H4 (cell line): Measurements from ENCODE around the gene P3R3URF. TPM values are rescaled to one million over a fixed set of nuclear protein-coding genes. Genes with fewer than 3 reads are reported as not detected.

ENCODE experiments used
- DNase-seq: peaks from one replicate; pipeline ENCODE4 v3.0.0-alpha.2; 2015; ENCODE audit warnings: low spot score
- total RNA-seq: library from RNA; depleted of rRNA; stranded (reverse); fragments of >200 nt; shearing (Covaris generic); gene quantifications from 2 replicates; pipeline ENCODE4 v1.2.3, GENCODE V29; 2014; rRNA removed

P3R3URF gene
- total RNA-seq, 1 experiment from 2014 or later = not detected

DNA sequence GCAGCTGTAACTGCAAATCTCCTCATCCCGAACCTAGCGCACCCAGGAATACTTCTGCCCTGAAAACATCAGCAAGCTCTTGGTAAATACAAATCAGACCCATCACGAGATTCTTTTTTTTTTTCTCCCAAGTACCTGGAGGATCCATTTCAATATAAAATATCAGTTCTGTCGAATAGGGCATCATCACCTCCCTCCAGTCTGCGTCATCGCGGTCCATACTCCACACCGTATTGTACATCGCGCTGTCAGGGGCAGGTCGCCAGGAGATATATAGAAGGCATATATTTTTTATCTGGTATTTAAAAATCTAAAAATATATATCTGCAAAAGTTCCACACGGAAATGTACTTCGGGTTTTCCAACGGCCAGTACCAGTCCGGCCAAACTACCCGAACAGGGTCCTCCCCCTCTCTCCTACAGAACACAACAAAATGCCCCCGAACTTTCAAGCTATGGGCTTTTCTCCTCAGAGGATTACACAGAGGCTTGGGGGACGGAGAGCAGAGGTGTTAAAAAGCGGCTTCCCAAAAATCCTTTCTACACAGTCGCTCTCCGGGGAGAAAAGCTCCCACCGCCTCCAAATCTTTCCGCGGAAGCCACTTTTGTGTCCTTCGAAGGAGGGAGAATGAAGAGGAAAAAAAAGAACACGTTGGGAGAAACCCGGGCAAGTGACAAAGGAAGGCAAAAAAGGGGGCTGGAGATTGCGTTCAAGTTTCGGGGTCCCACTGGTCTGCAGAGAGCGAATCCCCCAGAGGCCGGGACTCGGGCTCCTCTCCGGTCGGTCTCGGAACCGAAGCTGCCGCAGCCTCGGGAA is 44.4 kb downstream of the P3R3URF start:
- DNase-seq = peak; percentile 49

DNA sequence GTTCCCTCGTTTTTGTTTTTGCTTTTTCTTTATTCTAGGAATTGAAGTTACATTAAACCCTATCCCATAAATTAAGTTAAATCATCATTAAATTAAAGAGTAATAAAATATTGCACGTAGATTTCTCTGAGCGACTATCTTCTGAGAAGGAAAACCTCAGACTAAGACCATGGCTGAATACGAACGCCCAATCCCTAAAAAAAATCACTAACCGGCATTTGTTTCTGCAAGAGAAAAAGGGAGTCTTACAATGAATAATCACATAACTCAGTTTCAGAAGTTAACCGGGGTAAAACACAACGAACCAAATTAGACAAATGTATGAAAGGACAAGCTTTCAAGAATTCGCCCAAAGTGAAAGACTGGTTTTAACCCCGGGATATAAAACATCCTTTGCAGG is 45.2 kb downstream of the P3R3URF start:
- no peak for DNase-seq

DNA sequence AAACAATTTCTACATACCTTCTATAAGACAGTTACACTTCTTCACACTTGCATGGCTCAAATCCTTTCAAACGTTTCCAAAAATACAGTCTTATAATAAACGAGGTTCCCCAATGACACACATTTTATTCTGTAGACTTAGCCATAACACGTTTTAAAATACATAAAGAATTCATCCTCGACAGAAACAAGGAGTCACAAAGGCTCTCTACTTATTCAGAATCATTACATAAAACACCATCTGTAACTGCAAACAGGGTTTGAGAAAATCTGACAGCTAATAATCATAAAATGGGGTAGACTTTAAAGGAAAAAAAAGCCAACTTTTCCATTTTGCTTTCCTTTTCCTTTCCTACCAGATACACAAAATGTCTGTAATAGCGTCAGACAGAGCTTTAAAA is 45.7 kb downstream of the P3R3URF start:
- DNase-seq = no peak

- no peak for DNase-seq
These were observed 46.2 kb downstream of the P3R3URF start for GRCh38 chr1:46130121-46130520.

GRCh38 chr1:46128344-46128743 is 47.9 kb downstream of the P3R3URF start:
- DNase-seq = no peak

Other genes with a start within 250 kb of the P3R3URF start
- 14.9 and 16.4 TPM in 2 replicates for gene PIK3R3, start 43.9 kb downstream of the P3R3URF start, total RNA-seq
- gene TSPAN1, start 1.4 kb downstream of the P3R3URF start, total RNA-seq = 0.64 and 0.66 TPM in 2 replicates
- gene POMGNT1, start 21.9 kb upstream of the P3R3URF start, total RNA-seq = 66.3 and 68.9 TPM in 2 replicates
- 0.15 and 0.41 TPM in 2 replicates for gene LURAP1, start 26.8 kb upstream of the P3R3URF start, total RNA-seq
- gene RAD54L, start 71.3 kb upstream of the P3R3URF start, total RNA-seq = 13.9 and 14.4 TPM in 2 replicates
- 65.0 and 88.5 TPM in 2 replicates for gene LRRC41, start 127.1 kb upstream of the P3R3URF start, total RNA-seq
- gene UQCRH, start 127.2 kb upstream of the P3R3URF start, total RNA-seq = 1,107 and 1,124 TPM in 2 replicates
- 15.0 and 17.1 TPM in 2 replicates for gene NSUN4, start 164.3 kb upstream of the P3R3URF start, total RNA-seq
- gene FAAH, start 217.8 kb upstream of the P3R3URF start, total RNA-seq = 0.64 and 2.0 TPM in 2 replicates